Body of pancreas (tissue), 4 donors: ENCODE measurements around the gene CDH15. TPM values are rescaled to one million over a fixed set of nuclear protein-coding genes. Genes with fewer than 3 reads are reported as not detected.

Source experiments
- ATAC-seq: fragments of 150-250 bp; one replicate; pipeline ENCODE4 v1.9.1; 2016
- DNase-seq, 4 donors: peaks; one replicate each; pipeline ENCODE4 v3.0.0-alpha.2; 2019
- H3K27ac ChIP-seq, 4 donors: fragments of 200-600 bp; sonication (generic); 1 replicate in 3 of 4; 2 replicates in 1 of 4; pipeline versions ENCODE4 v1.5.1 to v1.6.1; 2016 to 2019; ENCODE audit warnings: mild to moderate bottlenecking in 1 of 4, mixed read lengths in 1 of 4, moderate library complexity in 1 of 4
- H3K27me3 ChIP-seq, 2 donors: fragments of 200-600 bp; sonication (generic); one replicate each; pipeline ENCODE4 v1.6.0; 2016; ENCODE audit warnings: mild to moderate bottlenecking in 1 of 2
- H3K36me3 ChIP-seq, 2 donors: fragments of 200-600 bp; sonication (generic); replicated peaks in 1 of 2; 2 replicates each; pipeline ENCODE4 v1.5.1; 2016; ENCODE audit warnings: low read depth in 2 of 2; ENCODE audit not compliant: insufficient read depth in 1 of 2
- H3K4me1 ChIP-seq: fragments of 200-600 bp; sonication (generic); one replicate; pipeline ENCODE4 v1.6.0; 2016
- H3K4me3 ChIP-seq, 2 donors: fragments of 200-600 bp; sonication (generic); 1 replicate in 1 of 2; 2 replicates in 1 of 2; pipeline ENCODE4 v1.5.1; 2016 to 2019
- H3K9me3 ChIP-seq, 3 donors: fragments of 200-600 bp; sonication (generic); 1 replicate in 2 of 3; 2 replicates in 1 of 3; pipeline ENCODE4 v1.5.1; 2016
- POLR2A ChIP-seq, 3 donors: fragments of 450-650 bp; IDR thresholded peaks; one replicate each; pipeline ENCODE4 v1.6.1; 2016; ENCODE audit warnings: antibody characterized with exemption in 3 of 3, mild to moderate bottlenecking in 2 of 3
- WGBS, 2 donors: methylation state at CpG; one replicate each; pipeline ENCODE4 v1.1.5; 2017; 5-methylcytosine and 5-hydroxymethylcytosine counted together
- intact Hi-C: fragments of 100-400 bp; cut with DNase I; formaldehyde crosslinking; loops from one replicate; pipeline ENCODE4 v1.15.1; 2023
- total RNA-seq, 2 donors: library from RNA; depleted of rRNA; stranded (reverse); fragments of >200 nt; gene quantifications; one replicate each; pipeline ENCODE4 v1.1.0, GENCODE V29; 2016
- TF ChIP-seq, protein P1 (sequence below), 7 experiments: fragments of 450-650 bp in 4 of 7; fragments of 200-600 bp in 3 of 7; sonication (generic) in 3 of 7; IDR thresholded peaks; one replicate each; pipeline ENCODE4 v1.5.1; 2016 to 2019; ENCODE audit warnings: antibody characterized with exemption in 7 of 7

CDH15 gene
- total RNA-seq, 2 donors from 2014 or later = 1.0 TPM; not detected in 1

DNA sequence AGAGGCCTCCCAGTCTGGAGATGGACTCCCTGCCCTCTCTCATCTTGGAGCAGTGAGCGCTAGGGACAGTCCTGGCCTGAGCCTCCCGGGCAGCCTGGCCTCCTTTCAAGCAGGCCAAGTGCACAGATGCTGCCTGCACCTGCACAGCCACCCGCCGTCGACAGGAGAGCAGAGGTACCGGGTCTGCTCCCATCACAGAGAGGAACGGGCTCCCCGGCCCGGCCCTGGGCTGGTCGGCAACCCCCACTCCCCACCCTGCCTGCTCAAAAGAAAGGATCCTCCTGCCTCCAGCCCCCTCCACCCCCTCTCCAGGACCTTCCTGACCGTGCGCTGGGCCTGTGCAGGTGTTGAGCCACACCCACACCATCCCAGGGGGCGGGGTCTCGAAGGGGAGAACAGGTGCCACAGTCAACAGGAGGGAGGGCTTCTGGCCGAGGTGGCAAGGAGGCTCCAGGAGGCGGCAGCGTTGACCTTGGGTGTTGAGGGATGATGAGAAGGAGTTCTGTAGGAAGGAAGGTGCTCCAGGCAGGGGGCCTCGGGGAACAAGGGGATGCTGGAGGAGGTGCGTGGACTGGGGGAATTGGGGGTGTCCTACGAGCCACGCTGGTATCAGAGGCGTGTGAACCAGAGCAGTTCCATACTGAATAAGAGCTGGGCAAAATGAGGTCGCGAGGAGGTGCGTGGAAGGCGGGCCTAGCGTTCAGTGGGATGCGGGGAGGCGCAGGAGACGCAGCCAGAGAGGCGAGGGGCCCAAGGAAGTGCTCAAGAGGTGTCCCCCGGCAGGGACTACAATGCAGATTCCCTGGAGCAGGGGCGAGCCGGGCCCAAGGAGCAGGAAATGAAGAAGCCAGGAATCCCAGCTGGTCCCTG lies 967 bp upstream of the CDH15 start:
- Histone ChIP-seq H3K36me3 (no peaks in the 10 kb centered on the region), H3K27ac (no peak overlapping the region), H3K4me3 (no peak overlapping the region), H3K27me3 (peaks cover 0 to 16% of the 10 kb centered on the region in 2 donors), H3K4me1 (peaks cover 22% of the 10 kb centered on the region), H3K9me3 (no peaks in the 10 kb centered on the region)
- DNase-seq = peak; percentile 51 to 58 (median 54)
- TF ChIP-seq POLR2A (IDR thresholded peaks at IDR 0.05) = no peak
- TF ChIP-seq, protein P1, sequence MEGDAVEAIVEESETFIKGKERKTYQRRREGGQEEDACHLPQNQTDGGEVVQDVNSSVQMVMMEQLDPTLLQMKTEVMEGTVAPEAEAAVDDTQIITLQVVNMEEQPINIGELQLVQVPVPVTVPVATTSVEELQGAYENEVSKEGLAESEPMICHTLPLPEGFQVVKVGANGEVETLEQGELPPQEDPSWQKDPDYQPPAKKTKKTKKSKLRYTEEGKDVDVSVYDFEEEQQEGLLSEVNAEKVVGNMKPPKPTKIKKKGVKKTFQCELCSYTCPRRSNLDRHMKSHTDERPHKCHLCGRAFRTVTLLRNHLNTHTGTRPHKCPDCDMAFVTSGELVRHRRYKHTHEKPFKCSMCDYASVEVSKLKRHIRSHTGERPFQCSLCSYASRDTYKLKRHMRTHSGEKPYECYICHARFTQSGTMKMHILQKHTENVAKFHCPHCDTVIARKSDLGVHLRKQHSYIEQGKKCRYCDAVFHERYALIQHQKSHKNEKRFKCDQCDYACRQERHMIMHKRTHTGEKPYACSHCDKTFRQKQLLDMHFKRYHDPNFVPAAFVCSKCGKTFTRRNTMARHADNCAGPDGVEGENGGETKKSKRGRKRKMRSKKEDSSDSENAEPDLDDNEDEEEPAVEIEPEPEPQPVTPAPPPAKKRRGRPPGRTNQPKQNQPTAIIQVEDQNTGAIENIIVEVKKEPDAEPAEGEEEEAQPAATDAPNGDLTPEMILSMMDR (IDR thresholded peaks at IDR 0.05) = no peak
- intact Hi-C loops = no loop called here
- ATAC-seq = no peak
- 7 to 8% methylated on average over 20 to 32 of the region's 34 CpGs for WGBS, 2 donors

DNA sequence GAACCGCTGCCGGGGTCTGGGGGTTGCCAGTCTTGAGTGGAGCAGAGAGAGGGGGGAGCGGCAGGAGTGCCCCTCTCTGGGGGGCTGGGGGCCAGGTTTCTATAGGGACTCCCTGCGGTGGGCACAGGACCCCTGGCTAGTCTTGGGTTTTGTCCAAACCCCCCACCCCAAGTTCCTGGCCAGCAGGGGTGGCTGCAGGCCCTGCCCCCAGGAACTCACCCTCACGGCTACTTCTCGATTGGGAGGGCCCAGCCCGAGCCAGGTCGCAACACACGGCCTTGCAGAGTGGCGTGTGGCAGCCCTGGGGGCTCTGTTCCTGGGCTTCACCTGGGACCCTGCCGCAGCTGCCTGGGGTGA lies 601 bp downstream of the CDH15 start:
- Histone ChIP-seq H3K27ac (no peak overlapping the region), H3K4me1 (peaks cover 21% of the 10 kb centered on the region), H3K9me3 (no peaks in the 10 kb centered on the region), H3K4me3 (no peak overlapping the region), H3K36me3 (no peaks in the 10 kb centered on the region), H3K27me3 (peaks cover 0 to 14% of the 10 kb centered on the region in 2 donors)
- no peak for ATAC-seq
- WGBS, 2 donors = 81 to 88% methylated on average over 10 to 11 of the region's 11 CpGs
- TF ChIP-seq, protein P1 (IDR thresholded peaks at IDR 0.05) = no peak
- TF ChIP-seq POLR2A (IDR thresholded peaks at IDR 0.05) = no peak
- no peak for DNase-seq
- intact Hi-C loops = no loop called here

DNA sequence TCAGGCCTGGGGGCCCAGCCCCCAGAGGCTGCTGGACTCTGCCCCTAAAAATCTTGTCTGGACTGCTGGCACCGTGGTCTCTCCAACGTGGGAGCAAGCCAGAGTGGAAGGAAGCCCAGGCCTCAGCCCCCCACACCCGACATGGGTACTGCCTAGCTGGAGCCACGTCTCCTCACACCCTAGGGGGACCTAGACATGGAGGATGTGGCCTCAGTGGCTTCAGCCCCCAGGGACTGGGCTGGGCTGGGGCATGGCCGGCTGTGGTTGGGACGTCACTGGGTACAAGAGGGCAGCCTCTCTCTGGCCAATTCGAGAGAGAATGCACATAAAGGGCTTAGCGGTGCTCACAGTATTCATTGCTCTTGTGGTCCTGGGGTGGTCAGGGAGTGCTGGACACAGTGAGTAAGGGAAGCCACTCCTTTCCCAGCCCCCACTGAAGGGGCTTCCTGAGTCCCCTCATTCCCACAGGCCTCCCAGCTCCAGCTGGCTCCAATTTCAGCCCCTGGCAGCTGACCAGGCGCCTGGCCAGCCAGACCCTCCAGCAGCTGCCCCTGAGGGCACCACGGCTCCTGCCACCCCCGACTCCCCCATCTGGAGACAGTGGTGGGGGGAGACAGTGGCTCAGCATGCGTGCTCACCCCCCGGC lies 1.1 kb downstream of the CDH15 start:
- intact Hi-C loops = no loop called here
- WGBS, 2 donors = 44 to 66% methylated on average over 6 to 12 of the region's 13 CpGs
- peaks cover 0 to 11% of the 10 kb centered on the region in 2 donors for H3K27me3 ChIP-seq

DNA sequence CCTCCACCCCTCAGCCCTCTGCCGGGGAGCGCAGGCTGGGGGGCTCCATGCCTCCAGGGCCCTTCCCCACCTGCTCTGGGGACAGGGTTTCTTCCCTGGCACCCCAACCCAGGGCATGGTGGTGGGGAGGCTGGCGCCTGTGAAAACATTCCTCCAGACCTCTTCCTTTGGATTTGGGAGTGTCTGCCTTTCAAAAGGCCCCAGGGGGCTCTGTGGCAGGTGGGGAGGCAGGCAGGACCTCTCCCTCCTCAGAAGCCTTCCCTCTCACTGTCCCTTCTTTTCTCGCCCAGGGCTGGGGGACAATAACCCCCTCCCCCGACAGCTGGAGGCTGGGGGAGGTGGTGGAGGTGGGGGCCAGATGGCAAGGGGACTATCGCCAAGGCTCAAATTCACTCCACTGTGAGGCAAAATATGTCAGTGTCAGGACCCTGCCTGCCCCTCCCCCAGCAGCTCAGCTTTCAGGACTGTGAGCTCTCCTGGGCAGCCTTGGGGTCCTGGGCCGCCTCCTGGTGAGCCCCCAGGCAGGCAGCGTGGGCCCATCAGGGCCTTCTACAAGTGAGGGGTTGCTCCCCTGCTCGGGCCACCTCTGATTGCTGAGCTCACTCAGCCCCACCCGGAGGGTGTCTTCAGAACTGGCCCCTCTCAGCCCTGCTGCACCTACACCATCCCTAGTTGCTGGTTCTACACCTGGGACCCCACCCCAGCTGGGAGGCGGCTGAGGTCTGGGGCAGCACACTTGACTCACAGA lies 1.8 kb downstream of the CDH15 start:
- no peak for DNase-seq
- Histone ChIP-seq H3K36me3 (no peaks in the 10 kb centered on the region), H3K4me1 (peaks cover 17% of the 10 kb centered on the region), H3K4me3 (no peak overlapping the region), H3K27me3 (peaks cover 0 to 11% of the 10 kb centered on the region in 2 donors), H3K9me3 (no peaks in the 10 kb centered on the region), H3K27ac (no peak overlapping the region)
- TF ChIP-seq, protein P1 (IDR thresholded peaks at IDR 0.05) = no peak
- TF ChIP-seq POLR2A (IDR thresholded peaks at IDR 0.05) = no peak
- intact Hi-C loops = no loop called here
- WGBS, 2 donors = 59 to 76% methylated on average over 3 to 11 of the region's 11 CpGs
- ATAC-seq = no peak

More for the DNA sequence above, 1.1 kb downstream of the CDH15 start:
- Histone ChIP-seq H3K4me3 (no peak overlapping the region), H3K9me3 (no peaks in the 10 kb centered on the region), H3K27ac (no peak overlapping the region), H3K4me1 (peaks cover 17% of the 10 kb centered on the region), H3K36me3 (no peaks in the 10 kb centered on the region)
- TF ChIP-seq POLR2A (IDR thresholded peaks at IDR 0.05) = no peak
- TF ChIP-seq, protein P1 (IDR thresholded peaks at IDR 0.05) = no peak
- ATAC-seq (no peak), DNase-seq (no peak)
